IPS-11a (cell line): ENCODE measurements around the gene C5orf34.
"Not testable (repeated sequence)": the region's sequence is repeated elsewhere in the genome, so short reads cannot be mapped to it uniquely, and the experiment has no call there.

Source experiments
- H3K4me3 ChIP-seq: one replicate; pipeline ENCODE4 v1.5.1; 2013; ENCODE audit warnings: low read depth, low read length, control low read depth

The C5orf34 gene, protein sequence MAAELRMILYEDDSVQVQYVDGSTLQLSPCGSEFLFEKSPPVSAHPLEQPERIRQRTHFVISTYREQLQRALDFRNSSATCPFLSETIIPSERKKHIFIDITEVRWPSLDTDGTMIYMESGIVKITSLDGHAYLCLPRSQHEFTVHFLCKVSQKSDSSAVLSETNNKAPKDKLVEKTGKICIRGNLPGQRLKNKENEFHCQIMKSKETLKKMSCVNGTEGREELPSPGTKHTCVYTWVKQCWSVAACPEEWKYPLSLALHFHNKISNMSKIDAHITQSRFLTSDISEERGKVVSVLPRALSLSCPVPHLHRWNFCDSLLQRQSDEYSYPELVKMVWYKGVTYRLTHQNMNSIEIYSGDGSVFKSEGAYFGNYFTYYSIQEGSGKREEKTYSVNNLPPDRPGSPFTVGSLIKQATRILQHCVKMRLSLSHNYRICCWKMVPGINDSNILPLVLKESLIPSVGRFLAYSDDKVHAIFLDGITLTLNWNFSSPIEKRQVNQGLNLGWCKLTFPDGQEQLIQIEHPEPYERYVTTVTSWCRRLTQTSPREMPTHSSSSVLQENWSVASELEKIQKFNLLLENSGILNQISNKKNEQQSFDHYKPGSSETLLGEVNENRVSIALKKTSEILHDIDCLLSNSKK

DNA sequence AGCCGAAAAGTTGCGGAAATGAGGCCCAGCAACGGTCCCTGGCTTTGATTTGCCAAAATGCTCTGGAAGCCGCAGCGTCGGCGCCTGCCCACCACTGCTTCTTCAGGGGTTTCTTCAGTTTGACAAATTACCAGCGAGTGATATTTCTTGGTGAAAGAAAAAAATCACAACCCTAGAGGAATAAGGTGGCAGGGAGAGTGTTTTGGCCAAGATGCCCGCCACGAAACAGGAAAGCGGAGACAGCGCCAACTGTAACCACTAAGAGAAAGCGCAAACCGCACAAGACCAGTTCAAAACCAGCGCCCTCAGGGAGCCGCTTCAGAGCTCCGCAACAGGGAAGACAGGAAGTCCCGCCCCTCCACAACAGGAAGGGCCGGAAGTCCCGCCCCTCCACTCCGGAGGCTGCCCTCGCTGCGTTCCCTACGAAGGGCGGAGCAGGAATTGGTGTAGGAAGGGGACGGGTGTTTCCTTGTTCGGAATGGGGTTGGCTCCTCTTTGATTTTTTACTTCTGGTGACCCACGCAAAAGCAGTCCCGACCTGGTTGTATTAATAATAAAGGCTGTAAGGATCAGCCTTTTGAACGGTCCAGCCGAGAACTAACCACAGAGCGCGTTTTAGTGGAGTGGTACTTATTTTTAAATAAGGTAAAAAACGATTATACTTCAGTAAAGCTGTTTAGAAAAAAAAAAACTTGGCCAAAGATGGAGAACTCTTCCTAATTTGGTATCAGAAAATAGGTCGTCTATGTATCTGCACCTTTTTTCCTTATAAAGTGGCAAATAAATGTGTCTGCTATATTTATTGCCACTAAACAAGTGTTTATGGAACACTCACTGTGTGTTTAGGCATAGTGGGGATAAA lies at the start of gene C5orf34:
Gene C5orf34 (minus strand): TSS at position 333 of the 862 bp plus-strand sequence. CDS start 5,809 bp downstream, outside the sequence.
- peak within 1 kb of the TSS; percentile 60 for H3K4me3 ChIP-seq

DNA sequence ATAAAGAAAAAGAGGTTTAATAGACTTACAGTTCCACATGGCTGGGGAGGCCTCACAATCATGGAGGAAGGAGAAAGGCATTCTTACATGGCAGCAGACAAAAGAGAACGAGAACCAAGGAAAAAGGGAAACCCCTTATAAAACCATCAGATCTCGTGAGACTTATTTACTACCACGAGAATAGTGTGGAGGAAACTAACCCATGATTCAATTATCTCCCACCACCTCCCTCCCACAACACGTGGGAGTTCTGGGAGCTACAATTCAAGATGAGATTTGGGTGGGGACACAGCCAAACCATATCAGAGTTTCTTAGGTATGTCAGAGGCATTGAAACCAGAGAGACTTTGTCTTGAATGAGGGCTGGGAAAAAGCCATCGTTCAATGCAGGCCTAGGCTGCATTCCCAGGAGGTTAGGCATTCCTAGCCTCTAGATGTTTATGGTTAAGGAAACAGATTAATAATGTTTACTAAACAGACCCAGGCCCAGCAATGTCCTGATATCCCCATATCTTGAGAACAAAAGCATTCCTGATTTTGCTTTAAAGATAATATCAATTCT lies 49.4 kb upstream of the C5orf34 start:
- H3K4me3 ChIP-seq, result no peak overlapping the region

DNA sequence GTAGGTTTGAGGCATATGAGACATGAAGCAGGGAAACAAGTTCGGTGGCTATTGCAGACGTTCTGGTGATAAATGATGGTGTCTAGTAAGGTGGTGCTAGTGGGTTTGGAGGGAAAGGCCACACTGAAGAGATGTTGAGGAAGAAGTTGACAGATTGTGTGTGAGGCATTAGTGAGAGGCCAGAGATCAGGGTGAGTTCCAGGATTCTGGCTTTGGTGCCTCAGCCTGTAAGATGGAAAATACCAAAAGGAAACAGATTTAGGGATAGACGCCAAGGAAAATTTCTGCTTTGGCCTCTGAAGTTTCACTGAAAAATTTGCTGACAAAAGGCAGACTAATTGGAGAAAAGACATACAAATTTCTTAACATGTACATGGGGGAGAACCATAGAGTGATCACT lies 48.4 kb upstream of the C5orf34 start:
- no peak overlapping the region for H3K4me3 ChIP-seq

DNA sequence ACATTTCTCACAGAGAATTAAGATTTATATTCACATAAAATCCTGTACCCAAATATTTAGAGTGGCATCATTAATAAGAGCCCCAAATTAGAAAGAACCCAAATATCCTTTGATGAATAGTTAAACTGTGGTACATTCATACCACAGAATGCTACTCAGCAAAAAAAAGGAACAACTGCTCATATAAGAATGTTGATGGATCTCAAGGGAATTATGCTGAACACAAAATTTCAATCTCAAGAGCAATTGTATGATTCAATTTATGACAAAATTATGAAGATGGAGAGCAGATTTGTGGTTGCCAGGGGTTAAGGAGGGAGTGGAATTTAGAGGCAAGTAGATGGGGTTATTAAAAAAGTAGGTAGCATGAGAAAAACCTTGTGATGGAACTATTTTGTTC lies 46.4 kb upstream of the C5orf34 start:
- no peak overlapping the region for H3K4me3 ChIP-seq

DNA sequence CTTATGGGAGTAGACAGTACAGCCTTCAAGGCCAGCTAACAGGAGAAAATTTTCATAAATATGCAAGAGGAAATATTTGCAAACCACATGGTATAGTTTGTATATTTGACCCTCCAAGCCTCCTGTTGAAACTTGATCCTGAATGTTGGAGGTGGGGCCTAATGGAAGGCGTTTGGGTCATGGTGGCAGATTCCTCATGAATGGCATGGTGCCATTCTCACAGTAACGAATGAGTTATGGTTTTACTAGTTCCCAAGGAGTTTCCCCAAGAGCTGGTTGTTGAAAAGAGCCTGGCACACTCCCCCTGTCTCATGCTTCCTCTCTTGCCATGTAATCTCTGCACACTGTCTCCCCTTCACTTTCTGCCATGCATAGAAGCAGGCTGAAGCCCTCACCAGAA lies 45.2 kb upstream of the C5orf34 start:
- no peak overlapping the region for H3K4me3 ChIP-seq

DNA sequence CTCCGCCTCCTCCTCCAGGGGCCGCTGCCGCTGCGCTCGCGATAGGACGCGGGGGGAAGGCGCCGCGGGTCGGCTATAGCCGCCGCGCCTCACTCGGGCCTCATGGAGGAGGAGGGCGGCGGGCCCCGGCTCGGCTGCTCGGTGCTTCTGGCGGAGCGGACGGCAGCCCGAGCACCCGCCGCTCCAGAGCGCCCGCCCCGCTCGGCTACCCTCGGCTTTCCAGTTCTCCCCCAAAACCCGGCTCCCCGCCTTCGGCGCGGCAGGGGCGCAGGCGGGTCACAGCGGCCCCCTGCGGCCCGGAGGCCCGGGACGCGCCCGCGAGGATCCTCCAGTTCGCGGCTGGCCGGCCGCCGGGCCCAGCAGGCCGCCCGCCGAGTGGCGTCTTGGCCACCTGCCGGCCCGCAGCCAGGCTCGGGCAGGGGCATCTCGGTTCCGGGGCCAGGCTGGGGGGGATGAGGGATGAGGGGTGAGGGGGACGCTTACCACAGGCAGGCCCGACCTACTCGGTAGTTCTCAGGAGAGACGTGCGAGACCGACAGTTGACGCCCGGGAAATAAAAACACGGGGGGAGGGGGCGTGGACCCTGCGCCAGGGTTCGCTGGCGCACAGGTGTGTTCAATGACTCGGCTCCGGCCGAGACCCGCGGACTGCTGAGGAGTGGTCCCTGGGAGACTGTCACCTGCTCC lies 42.1 kb upstream of the C5orf34 start, which contains the start of gene PAIP1:
Gene PAIP1 (minus strand): TSS at position 221 of the 686 bp plus-strand sequence. CDS start 231 bp downstream, outside the sequence.
- peak within 1 kb of the TSS; percentile 92 for H3K4me3 ChIP-seq

DNA sequence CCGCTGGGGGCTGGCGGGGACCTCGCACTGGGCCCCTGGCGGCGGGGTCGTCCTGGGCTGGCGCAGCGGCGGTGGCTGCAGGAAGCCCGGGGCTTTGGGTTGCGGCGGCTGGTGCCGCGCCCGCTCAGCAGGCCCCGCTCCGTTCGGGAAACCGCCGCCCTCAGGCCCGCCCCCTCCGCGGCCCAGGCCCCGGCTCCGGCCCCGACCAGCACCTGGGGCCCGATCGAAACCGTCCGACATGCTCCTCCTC lies 41.6 kb upstream of the C5orf34 start:
- peak overlapping the region; percentile 92 for H3K4me3 ChIP-seq

DNA sequence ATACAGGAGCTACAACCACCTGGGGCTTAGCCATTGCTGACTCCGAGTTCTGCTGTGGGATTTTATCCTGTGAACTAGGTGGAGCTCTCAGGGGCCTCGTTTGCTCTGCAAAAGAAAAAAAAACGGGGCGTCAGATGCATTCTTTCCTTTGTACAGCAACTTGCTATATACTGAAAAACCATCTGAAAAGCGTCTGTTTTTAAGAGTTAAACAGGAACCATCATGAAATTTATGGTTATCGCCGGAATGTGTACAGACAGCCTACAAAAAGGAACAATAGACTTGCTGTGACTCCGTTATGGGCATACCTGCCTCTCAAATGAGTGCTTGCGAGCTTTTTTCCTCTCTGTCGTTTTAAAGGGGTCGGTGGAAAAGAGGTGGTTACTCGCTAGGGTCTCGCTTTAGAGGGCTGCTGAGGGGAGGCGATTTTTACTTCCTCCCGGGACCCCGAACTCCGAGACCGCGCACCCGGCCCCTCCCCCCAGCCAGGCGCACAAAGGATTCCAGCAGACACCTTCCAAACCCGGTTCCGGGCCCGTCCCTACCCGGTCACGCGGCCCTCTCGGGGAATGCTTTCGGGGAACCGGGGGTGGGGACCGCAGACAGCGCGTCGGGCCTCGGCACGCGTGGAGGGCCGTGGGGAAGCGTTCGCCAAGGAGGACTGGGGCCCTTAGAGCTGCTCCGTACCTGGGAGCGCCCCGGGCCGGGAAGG lies 41.1 kb upstream of the C5orf34 start:
- peak overlapping the region; percentile 92 for H3K4me3 ChIP-seq

DNA sequence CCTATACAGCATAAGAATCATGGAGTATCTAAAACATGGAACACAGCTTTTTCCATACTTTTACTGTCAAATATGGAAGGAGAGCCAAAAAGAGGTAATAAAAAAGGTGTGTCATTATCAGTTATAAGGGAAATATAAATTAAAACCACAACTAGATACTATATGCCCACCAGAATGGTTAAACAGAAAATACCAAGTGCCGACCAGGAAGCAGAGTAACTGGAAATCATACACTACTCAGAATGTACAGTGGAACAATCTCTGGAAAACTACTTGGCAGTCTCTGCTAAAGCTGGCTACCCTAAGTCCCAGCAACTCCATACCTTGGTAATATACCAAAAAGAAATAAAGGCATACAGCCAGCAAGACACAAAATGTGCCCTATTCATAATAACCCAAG lies 39.5 kb upstream of the C5orf34 start:
- H3K4me3 ChIP-seq, result no peak overlapping the region

DNA sequence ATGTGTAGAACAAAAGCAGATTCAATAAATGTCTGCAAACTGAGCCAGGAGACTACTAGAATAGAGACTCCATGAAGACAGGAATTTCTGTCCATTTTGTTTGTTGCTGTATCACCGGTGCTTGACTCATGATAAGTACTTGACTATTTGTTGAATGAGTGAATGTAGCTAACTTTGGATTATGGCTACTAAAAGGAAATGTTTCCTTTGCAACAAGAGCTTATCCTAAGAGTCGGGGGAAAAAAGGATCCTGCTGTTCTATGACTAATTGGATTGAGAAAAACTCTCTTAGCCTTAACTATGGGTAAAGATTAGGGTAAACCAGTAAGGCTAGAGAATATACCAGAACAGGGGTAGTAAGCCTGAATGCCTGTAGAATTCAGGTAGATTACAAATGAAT lies 38.4 kb upstream of the C5orf34 start:
- no peak overlapping the region for H3K4me3 ChIP-seq

DNA sequence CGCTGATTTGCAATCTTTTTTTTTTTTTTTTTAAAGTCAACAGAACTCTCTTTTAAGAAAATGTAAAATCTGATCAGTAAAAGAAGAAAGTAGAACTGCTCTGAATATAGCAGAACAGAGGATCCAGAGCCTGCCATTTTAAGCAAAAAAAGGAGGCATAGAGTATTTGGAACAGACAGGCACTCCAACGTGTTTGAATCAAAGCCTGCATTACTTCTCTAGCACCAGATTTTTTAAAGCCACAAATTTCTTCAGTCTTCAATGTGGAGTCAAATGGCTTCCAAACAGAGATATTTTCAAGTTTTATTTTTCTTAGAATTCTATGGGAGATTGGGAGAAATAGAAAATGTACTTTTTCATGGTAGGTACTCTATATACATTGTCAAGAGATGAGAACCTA lies 36.8 kb upstream of the C5orf34 start:
- no peak overlapping the region for H3K4me3 ChIP-seq

DNA sequence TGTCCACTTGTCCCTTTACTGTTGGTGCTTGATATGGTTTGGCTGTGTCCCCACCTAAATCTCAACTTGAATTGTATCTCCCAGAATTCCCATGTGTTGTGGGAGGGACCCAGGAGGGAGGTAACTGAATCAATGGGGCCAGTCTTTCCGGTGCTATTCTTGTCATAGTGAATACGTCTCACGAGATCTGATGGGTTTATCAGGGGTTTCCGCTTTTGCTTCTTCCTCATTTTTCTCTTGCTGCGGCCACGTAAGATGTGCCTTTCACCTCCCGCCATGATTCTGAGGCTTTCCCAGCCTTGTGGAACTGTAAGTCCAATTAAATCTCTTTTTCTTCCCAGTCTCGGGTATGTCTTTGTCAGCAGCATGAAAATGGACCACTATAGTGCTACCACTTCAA lies 34.3 kb upstream of the C5orf34 start:
- not testable (repeated sequence) for H3K4me3 ChIP-seq

DNA sequence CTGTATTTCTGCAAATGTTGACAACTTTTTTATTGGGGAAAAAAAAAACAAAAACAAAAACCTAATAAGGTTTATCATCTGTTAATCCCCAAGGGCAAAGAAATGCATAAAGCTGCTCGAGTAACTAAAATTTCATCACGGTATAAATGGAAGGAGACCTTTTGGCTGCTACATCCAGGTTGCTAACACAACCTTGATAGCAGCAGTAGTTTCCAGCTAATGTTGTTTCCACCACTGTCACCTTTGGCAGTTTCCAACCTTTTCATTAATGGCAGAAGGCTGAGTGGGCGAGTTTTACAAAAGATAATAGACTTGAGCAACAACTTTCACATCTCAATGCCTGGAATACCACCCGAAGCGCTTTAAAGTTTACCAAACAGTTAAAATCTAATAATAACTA lies 33.4 kb upstream of the C5orf34 start:
- H3K4me3 ChIP-seq, result no peak overlapping the region

DNA sequence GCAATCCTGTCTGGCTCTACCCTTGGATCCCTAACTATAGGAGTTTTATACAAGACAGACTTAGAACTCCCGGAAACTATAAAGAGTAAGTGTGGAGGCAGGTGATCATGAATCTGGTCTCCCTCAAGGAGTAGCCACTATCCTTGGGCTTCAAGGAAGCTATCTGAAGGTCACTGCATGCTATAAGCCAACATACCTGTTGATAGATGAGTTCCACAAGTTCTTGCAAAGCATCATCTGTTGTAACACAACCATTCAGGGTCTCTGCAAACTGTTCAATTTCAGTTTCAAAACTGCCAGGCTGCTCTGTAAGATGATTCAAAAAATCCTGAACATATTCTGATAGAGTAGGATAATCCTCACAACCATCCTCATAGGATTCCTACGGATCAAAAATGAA lies 32.6 kb upstream of the C5orf34 start:
- H3K4me3 ChIP-seq, result no peak overlapping the region

DNA sequence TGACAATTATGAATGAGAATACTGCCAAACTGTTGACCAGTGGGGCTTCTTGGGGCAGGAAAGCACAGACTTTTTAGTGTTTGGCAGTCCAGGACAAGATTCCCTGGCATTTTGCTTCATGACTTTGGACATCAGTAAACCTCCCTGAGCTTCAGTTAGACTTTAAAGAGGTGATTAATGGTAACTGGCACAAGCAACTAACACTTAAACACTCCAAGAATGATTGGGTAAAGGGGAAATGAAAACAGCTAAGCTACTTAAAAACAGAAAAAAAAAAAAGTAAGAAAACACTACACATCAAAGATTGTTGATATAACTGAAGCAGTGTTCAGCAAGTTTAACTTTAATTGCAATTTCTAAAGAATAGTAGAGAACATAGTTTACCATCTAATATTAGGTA lies 28.5 kb upstream of the C5orf34 start:
- no peak overlapping the region for H3K4me3 ChIP-seq

DNA sequence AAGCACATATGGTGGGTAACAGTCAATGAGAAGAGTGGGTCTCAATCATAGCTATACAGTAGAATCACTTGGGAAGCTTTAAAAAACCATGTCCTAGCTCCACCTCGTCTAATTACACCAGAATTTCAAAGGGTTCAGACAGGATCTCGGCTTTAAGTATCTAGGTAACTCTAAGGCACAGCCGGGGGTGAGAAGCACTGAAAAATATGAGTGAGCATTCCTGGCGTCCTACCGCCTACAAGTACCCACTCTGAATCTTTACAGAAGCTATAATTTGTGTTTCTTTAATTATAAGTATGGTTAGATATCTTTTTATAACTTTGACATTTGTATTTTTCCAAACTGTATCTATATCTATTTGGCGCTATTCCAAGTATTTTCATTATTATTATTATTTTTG lies 25.8 kb upstream of the C5orf34 start:
- no peak overlapping the region for H3K4me3 ChIP-seq

DNA sequence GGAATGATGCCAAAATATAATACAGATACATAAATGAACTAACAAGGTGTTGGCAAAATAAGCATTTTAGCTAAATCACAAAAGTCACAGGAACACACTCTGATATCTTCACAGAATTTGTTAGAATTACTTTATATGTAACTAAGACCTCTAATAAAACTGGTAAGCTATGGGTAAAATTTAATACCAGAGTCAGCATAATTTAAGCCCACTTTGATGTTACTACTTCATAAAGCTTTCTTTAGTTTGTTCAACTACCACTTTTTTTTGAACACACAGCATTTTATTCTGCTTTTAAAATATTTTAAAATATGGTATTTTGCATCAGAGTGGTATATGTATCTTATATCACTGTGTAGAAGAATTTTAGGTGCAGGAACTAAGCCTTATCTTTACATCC lies 22.0 kb upstream of the C5orf34 start:
- H3K4me3 ChIP-seq, result no peak overlapping the region

DNA sequence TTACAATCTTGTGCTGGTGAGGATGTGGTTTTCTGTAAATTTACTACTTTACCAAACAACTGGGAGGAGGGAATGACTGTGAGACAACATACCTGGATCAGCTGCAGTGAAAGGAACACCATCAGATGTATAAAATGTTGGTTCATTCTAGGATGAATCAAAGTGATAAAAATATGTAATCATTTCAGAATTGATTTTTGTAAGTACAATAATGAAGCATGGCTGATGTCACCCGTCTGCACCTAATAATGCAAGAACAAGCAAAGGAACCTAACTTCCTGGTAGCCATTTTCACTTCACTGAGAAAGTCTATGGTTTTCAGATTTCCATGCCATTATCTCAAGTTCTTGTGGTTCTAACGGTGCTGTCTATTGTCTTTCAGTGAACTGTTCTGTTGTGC lies 18.7 kb upstream of the C5orf34 start:
- H3K4me3 ChIP-seq, result no peak overlapping the region

DNA sequence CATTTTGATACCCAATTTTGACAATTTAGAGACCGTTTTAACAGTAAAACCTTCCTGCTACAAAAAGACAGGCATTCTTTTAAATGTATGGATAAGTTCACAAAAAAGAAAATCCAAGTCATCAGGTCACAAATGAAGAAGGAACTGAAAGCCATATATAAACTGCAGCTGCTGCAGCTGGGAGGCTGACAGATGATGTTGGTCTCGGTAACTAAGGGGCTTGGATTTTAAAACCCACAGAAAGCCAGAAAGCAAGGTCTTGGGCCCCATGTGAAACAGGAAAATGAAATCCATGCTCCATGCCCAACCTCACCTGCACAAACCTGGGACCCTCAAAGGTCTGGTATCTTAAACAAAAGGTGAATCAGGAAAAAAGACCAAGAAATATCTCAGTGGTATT lies 15.7 kb upstream of the C5orf34 start:
- no peak overlapping the region for H3K4me3 ChIP-seq

DNA sequence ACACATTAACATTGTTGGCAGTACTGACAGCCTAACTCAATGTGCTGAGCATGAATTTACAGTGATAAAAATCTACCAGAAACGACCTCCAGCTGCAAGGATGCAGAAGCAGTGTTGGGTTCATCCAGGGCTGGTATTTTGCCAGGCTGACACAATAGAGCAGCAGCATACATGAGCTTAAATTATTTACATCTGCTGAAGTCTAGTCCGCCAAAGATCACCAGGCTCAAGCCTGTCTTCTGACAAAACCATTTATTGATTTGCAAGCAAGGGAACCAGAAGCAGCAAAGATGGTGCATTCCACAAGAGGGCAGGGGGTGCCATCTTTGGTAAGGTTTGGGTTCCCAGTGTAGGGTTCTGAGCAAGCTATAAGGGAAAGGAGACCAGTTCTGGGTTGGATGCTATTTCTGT lies 8.7 kb upstream of the C5orf34 start:
- no peak overlapping the region for H3K4me3 ChIP-seq
